PC-9 (cell line): ENCODE data around the gene FSIP1. TPM values are rescaled to one million over a fixed set of nuclear protein-coding genes. Genes with fewer than 3 reads are reported as not detected.

ENCODE experiments used
- BruUV-seq: library from RNA; stranded (reverse); fragments of 400-500 nt; replicated peaks from 2 replicates; lab custom pipeline; 2021; lab: Mats Ljungman, UMichigan
- CTCF ChIA-PET: fragments of 300-600 bp; sonication (Branson Sonifier 250); formaldehyde crosslinking; loops from one replicate; lab custom pipeline; 2022; ENCODE audit warnings: antibody characterized with exemption; lab: Charles Lee
- POLR2A ChIA-PET: fragments of 300-600 bp; sonication (Branson Sonifier 250); formaldehyde crosslinking; loops from one replicate; lab custom pipeline; 2022; ENCODE audit warnings: antibody characterized with exemption; ENCODE audit not compliant: unreplicated experiment; lab: Charles Lee
- DNase-seq, 2 experiments: peaks; one replicate each; pipeline versions ENCODE4 v3.0.0 to v3.0.0-alpha.2; 2015 to 2022; ENCODE audit warnings: mixed read lengths in 1 of 2
- H2AFZ ChIP-seq: fragments of 200-600 bp; sonication (generic); 2 replicates; pipeline ENCODE4 v1.8.1; 2017; ENCODE audit warnings: antibody characterized with exemption
- H3F3A ChIP-seq: fragments of 200-600 bp; sonication (generic); 2 replicates; pipeline ENCODE4 v1.8.1; 2017; ENCODE audit warnings: antibody characterized with exemption, mild to moderate bottlenecking, low read depth; ENCODE audit not compliant: insufficient read depth
- H3K27ac ChIP-seq: fragments of 200-600 bp; sonication (generic); 2 replicates; pipeline ENCODE4 v1.6.1; 2016; ENCODE audit warnings: mixed run types
- H3K27me3 ChIP-seq: fragments of 200-600 bp; sonication (generic); 2 replicates; pipeline ENCODE4 v1.6.1; 2016; ENCODE audit warnings: low read depth, mixed run types; ENCODE audit not compliant: insufficient read depth
- H3K36me3 ChIP-seq: fragments of 200-600 bp; sonication (generic); 2 replicates; pipeline ENCODE4 v1.6.1; 2016; ENCODE audit warnings: low read depth, mixed run types
- H3K4me1 ChIP-seq: fragments of 200-600 bp; sonication (generic); replicated peaks from 2 replicates; pipeline ENCODE4 v1.6.1; 2016; ENCODE audit warnings: mixed run types; ENCODE audit not compliant: insufficient read depth
- H3K4me2 ChIP-seq: fragments of 200-600 bp; sonication (generic); 2 replicates; pipeline ENCODE4 v1.6.1; 2017; ENCODE audit warnings: mixed run types
- H3K4me3 ChIP-seq: fragments of 200-600 bp; sonication (generic); 2 replicates; pipeline ENCODE4 v1.6.1; 2016; ENCODE audit warnings: mixed run types
- H3K79me2 ChIP-seq: fragments of 200-600 bp; sonication (generic); 2 replicates; pipeline ENCODE4 v1.6.1; 2017; ENCODE audit warnings: low read depth, mixed run types
- H3K9me2 ChIP-seq: fragments of 200-600 bp; sonication (generic); 2 replicates; pipeline ENCODE4 v1.8.1; 2017; ENCODE audit warnings: mild to moderate bottlenecking; ENCODE audit not compliant: insufficient read depth
- H3K9me3 ChIP-seq: fragments of 200-600 bp; sonication (generic); 2 replicates; pipeline ENCODE4 v1.8.1; 2016; ENCODE audit warnings: low read depth; ENCODE audit not compliant: insufficient read depth
- H4K20me1 ChIP-seq: fragments of 200-600 bp; sonication (generic); 2 replicates; pipeline ENCODE4 v1.8.1; 2017; ENCODE audit not compliant: insufficient read depth
- EZH2 ChIP-seq: fragments of 200-600 bp; sonication (generic); IDR thresholded peaks from 2 replicates; pipeline ENCODE4 v1.8.0; 2017; ENCODE audit warnings: antibody characterized with exemption, low read depth
- intact Hi-C: fragments of 100-400 bp; cut with micrococcal nuclease; formaldehyde crosslinking; loops from one replicate; pipeline ENCODE4 v1.10.0; 2022; ENCODE audit not compliant: unreplicated experiment
- total RNA-seq: library from RNA; stranded (reverse); gene quantifications from 2 replicates; pipeline ENCODE4 v1.2.3, GENCODE V29; 2021
- TF ChIP-seq, protein P1 (sequence below): fragments of 200-600 bp; sonication (generic); conservative IDR thresholded peaks from 2 replicates; pipeline ENCODE4 v1.6.1; 2017; ENCODE audit warnings: mixed run types, antibody characterized with exemption, mild to moderate bottlenecking, moderate library complexity

FSIP1 gene
- total RNA-seq, 1 experiment from 2014 or later: 1.2 TPM

DNA sequence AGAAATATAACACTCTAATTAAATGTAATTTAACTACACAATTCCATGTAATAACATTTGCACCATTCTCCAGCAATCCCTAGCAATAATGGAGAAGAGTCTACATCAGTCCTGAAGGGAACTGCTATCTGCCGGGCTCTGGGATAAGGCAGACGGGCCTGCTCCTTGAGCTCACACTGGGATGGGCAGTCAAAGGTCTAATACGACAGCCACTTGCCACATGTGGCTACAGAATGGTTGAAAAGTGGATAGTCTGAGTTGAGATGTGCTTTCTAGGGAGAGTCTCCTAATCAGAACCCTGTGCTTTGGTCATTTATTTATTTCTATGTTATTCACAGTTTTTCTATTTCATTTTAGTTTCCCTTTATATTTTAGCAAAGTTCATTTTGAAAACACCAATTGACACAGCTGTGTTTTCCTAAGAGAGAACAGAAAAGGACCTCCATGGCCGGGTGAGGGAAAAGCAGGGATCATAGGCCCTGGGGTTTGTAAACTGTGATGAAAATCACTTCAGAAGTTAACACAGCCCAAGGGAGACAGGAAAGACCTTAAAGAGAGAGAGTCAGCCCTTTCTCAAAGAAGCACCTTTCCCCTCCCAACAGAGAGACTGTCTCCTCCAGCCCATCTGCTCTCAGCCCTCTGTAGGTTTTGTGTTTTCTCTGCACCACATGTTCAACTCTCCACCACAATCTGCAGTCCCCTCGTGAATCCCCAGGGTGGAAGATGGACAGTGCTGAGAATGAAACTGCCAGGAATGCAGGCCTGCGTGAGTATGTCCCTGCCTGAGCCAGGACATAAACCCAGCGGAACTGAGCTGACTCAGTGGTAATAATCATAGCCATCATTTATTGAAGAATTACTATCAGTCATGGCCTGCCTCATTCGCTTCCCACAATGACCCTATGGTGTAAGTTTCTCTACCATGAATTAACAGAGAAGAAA is 11.6 kb downstream of the FSIP1 start:
- no peak overlapping the region for H3K27ac ChIP-seq
- ChIA-PET POLR2A (interaction anchor here (0.8 kb wide), 1 partner anchor 68 kb away, joined by 5 read pairs; no protein-coding TSS in a partner anchor), CTCF (no interaction called here)
- H3K79me2 ChIP-seq: no peaks in the 10 kb centered on the region
- no peaks in the 10 kb centered on the region for H3K9me2 ChIP-seq
- DNase-seq: no peak
- no peak overlapping the region for H3K4me3 ChIP-seq
- H2AFZ ChIP-seq: no peak overlapping the region
- H3K27me3 ChIP-seq: no peaks in the 10 kb centered on the region
- BruUV-seq: no TSS peak
- TF ChIP-seq, protein P1, sequence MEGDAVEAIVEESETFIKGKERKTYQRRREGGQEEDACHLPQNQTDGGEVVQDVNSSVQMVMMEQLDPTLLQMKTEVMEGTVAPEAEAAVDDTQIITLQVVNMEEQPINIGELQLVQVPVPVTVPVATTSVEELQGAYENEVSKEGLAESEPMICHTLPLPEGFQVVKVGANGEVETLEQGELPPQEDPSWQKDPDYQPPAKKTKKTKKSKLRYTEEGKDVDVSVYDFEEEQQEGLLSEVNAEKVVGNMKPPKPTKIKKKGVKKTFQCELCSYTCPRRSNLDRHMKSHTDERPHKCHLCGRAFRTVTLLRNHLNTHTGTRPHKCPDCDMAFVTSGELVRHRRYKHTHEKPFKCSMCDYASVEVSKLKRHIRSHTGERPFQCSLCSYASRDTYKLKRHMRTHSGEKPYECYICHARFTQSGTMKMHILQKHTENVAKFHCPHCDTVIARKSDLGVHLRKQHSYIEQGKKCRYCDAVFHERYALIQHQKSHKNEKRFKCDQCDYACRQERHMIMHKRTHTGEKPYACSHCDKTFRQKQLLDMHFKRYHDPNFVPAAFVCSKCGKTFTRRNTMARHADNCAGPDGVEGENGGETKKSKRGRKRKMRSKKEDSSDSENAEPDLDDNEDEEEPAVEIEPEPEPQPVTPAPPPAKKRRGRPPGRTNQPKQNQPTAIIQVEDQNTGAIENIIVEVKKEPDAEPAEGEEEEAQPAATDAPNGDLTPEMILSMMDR: no peak
- no peak for TF ChIP-seq EZH2
- H3K4me1 ChIP-seq: no peaks in the 10 kb centered on the region
- H3F3A ChIP-seq: no peaks in the 10 kb centered on the region
- no peaks in the 10 kb centered on the region for H4K20me1 ChIP-seq
- no peaks in the 10 kb centered on the region for H3K9me3 ChIP-seq
- H3K4me2 ChIP-seq: no peak overlapping the region
- H3K36me3 ChIP-seq: no peaks in the 10 kb centered on the region
- intact Hi-C loops: no loop called here

DNA sequence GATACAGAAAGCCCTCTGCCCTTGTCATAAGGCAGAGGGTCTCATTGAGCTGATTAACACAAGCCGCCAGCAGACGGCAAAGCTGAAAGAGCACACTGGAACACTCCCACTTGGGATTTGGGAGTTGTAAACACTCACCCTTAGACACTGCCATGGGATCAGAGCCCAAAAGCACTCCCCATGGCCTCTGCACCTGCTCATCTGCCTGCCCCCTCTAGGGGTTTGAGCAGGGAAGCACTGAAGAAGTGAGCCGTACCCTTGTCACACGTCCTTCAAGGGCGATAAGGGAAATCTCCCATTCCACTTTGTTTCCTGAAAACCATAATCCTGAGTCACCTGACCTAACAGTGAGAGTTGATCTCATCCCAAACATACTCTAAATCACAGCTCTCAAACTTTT is 14.7 kb downstream of the FSIP1 start:
- Histone ChIP-seq H4K20me1 (no peaks in the 10 kb centered on the region), H3K4me1 (no peaks in the 10 kb centered on the region), H3K4me3 (no peak overlapping the region), H3K27me3 (no peaks in the 10 kb centered on the region), H3K9me2 (no peaks in the 10 kb centered on the region), H3K36me3 (no peaks in the 10 kb centered on the region), H3F3A (no peaks in the 10 kb centered on the region), H3K27ac (no peak overlapping the region), H3K9me3 (no peaks in the 10 kb centered on the region), H2AFZ (no peak overlapping the region), H3K4me2 (no peak overlapping the region), H3K79me2 (no peaks in the 10 kb centered on the region)
- DNase-seq: no peak
- intact Hi-C loops: no loop called here
- BruUV-seq: no TSS peak
- ChIA-PET POLR2A (no interaction called here), CTCF (interaction anchor here (0.6 kb wide), 1 partner anchor 38 kb away, joined by 3 read pairs; no protein-coding TSS in a partner anchor)
- TF ChIP-seq, protein P1: no peak
- no peak for TF ChIP-seq EZH2

DNA sequence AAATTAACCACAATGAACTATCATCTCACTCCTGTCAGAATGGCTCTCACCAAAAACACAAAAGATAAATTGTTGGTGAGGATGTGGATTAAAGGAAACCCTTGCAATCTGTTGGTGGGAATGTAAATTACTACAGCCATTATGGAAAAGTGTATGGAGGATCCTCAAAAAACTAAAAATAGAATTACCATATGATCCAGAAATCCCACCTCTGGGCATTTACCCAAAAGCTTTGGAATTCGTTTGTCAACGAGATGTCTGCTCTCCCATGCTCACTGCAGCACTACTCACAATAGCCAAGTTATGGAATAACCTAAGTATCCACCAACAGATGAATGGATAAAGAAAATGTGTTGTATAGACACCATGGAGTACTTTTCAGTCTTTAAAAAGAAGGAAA is 21.6 kb downstream of the FSIP1 start:
- Histone ChIP-seq H3K9me2 (no peaks in the 10 kb centered on the region), H3K4me3 (no peak overlapping the region), H3K79me2 (no peaks in the 10 kb centered on the region), H4K20me1 (no peaks in the 10 kb centered on the region), H3K36me3 (no peaks in the 10 kb centered on the region), H3K27me3 (no peaks in the 10 kb centered on the region), H3K4me2 (no peak overlapping the region), H3F3A (no peaks in the 10 kb centered on the region), H3K9me3 (no peaks in the 10 kb centered on the region), H2AFZ (no peak overlapping the region), H3K27ac (no peak overlapping the region), H3K4me1 (no peaks in the 10 kb centered on the region)
- POLR2A ChIA-PET: no interaction called here
- intact Hi-C loops: no loop called here
- CTCF ChIA-PET: no interaction called here
- DNase-seq: no peak
- no TSS peak for BruUV-seq
- TF ChIP-seq EZH2: no peak
- TF ChIP-seq, protein P1: no peak
